Prostate gland (tissue), 2 donors: ENCODE results near the gene DACT1.

ENCODE experiments used
- CTCF ChIP-seq, 4 experiments: fragments of 200-600 bp in 2 of 4; fragments of 450-650 bp in 2 of 4; sonication (generic) in 2 of 4; IDR thresholded peaks; 1 replicate in 3 of 4; 2 replicates in 1 of 4; pipeline ENCODE4 v1.5.1; 2016 to 2019; ENCODE audit warnings: antibody characterized with exemption in 4 of 4, mild to moderate bottlenecking in 2 of 4, moderate library complexity in 2 of 4
- POLR2A ChIP-seq: fragments of 450-650 bp; IDR thresholded peaks from one replicate; pipeline ENCODE4 v1.6.1; 2016; ENCODE audit warnings: antibody characterized with exemption, mild to moderate bottlenecking
- POLR2AphosphoS5 ChIP-seq: sonication (generic); formaldehyde crosslinking; IDR thresholded peaks from one replicate; pipeline ENCODE4 v1.6.1; 2017; ENCODE audit warnings: antibody characterized with exemption

GRCh38 chr14:58665773-58666500, 28.2 kb downstream of the DACT1 start:
- TF ChIP-seq CTCF (IDR thresholded peaks at IDR 0.05) (no peak), POLR2A (no peak), POLR2AphosphoS5 (no peak)
